GM18873 (cell line): Measurements from ENCODE around the gene COL4A1.

Source experiments
- ATAC-seq: cut with Tn5 transposase; IDR thresholded peaks from one replicate; pipeline ENCODE4 v1.9.1; 2021; ENCODE audit warnings: mild to moderate bottlenecking, moderate library complexity, moderate number of reproducible peaks; ENCODE audit not compliant: unreplicated experiment, low FRiP score

The COL4A1 gene

DNA sequence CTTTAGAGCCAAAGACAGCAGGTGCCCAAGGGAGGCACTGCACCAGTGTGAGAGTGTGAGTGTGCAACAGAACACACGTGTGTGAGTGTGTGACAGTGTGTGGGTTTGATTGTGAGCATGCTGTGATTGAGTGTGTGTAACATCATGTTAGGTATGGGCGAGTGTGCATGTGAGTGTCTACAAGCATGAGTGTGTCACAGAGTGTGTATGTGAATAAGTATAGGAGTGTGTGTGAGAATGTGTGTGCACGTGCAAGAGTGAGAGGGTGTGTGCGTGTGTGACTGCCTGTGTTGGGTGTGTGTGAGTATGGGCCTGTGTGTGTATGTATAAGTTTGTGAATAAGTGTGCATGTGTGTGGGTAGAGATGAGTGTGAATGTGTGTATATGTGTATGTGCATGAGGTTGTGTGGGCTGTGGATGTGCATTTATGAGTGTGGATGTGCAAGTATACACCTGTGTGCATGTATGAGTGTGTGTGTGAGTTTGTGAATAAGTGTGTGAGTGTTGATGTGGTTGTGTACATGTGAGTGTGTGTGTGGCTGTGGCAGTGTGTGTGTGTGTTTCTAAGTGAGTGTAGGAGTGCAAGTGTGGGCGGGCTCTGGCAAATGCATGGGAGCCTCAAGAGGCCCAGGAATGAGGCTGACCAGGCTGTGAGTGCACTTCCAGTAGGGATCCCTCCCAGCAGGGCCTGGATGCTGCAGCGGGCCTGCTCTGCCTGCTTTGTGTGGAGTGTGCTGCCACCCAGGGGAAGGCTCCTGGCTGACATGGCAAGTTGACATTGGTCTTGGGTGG, 198.4 kb downstream of the COL4A1 start:
- ATAC-seq = no peak

- ATAC-seq = no peak
These were observed 199.2 kb downstream of the COL4A1 start for GRCh38 chr13:110107568-110108347.

DNA sequence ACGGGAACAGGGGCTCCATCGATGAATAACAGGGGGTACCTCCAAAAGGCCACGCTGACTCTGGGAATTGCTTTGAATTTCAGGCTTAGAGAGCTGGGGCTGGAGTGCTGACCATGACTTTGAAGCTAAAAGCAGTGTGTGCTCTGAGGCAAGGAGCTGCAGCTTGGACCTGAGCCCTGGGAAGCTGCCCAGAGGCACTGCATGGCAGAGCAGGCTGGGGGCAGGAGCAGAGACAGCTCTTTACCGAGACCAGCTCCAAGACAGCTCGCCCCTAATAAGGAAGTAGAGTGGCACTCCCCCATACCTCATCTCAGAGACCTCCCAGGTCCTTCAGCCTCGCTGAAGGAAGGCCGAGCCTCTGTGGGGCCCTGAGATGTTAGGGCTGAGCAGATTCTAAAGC, 200.2 kb downstream of the COL4A1 start:
- ATAC-seq = no peak

GRCh38 chr13:110105136-110105535, 201.8 kb downstream of the COL4A1 start:
- ATAC-seq = no peak

DNA sequence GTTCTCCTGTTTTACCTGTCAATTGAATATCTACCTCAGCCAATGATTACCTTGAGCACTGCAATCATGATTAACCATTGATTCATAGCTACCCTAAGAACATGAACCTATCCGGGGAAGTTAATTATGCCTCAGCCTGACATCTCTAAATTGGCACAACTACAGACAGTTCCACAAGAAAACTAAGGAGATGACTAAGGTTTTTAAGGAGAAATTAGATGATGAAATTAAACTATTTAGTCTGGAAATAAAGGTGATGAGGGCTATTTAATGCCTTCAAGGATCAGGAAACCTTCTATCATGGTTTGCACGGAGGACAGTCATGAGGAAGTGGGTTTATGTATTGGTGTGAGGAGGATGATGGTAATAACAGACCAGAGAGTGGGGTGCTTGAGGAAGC, 203.4 kb downstream of the COL4A1 start:
- no peak for ATAC-seq

DNA sequence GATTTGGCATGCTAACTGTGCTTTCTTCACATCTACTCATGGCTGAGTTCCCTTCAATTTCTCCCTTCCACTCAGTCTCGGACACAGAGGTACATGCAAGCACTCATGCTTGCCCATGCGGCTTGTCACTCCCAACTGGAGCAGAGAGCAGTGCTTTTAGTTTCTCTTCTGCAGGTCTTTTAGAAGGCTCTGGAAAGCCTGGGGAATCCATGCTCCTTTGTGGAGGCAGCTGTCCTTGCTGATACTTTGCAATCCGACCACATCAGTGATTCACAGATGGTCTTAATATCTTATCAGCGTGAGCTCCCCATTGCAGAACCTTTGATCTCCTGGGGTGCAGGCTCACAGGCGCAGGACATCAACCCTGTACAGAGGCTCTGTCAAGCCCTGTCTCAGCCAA, 203.9 kb downstream of the COL4A1 start:
- no peak for ATAC-seq

- ATAC-seq = no peak
These were observed 204.9 kb downstream of the COL4A1 start for GRCh38 chr13:110102053-110102452.

- no peak for ATAC-seq
These were observed 207.0 kb downstream of the COL4A1 start for GRCh38 chr13:110099922-110100321.
